22Rv1 (cell line): ENCODE measurements around the gene SIAH3.

Source experiments
- ZFX ChIP-seq: fragments of 450-650 bp; IDR thresholded peaks from 2 replicates; pipeline ENCODE4 v1.6.1; 2017; ENCODE audit warnings: antibody characterized with exemption, borderline replicate concordance
- TF ChIP-seq, protein P1 (sequence below): fragments of 450-650 bp; IDR thresholded peaks from 2 replicates; pipeline ENCODE4 v1.5.1; 2017; ENCODE audit warnings: mild to moderate bottlenecking

DNA sequence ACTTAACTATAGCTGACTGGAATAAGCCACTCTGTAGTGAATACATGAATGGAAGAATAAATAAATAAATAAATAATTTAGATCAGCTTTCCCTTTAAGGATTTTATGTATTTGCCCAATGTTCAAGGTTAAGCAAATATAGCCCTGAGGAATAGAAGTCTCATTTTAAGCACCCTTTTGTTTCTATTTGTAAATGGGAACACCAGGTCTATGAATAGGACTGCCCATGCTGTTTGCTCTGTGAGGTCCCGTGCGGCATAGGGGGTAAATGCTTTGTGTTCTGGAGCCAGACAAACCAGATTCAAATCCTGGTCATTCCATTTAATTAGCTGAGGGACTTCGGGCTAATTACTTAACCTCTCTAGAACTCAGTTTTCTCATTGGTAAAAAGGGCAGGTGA is 120.1 kb downstream of the SIAH3 start:
- TF ChIP-seq, protein P1, sequence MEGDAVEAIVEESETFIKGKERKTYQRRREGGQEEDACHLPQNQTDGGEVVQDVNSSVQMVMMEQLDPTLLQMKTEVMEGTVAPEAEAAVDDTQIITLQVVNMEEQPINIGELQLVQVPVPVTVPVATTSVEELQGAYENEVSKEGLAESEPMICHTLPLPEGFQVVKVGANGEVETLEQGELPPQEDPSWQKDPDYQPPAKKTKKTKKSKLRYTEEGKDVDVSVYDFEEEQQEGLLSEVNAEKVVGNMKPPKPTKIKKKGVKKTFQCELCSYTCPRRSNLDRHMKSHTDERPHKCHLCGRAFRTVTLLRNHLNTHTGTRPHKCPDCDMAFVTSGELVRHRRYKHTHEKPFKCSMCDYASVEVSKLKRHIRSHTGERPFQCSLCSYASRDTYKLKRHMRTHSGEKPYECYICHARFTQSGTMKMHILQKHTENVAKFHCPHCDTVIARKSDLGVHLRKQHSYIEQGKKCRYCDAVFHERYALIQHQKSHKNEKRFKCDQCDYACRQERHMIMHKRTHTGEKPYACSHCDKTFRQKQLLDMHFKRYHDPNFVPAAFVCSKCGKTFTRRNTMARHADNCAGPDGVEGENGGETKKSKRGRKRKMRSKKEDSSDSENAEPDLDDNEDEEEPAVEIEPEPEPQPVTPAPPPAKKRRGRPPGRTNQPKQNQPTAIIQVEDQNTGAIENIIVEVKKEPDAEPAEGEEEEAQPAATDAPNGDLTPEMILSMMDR: no peak
- no peak for TF ChIP-seq ZFX
